HG03280 (cell line): Measurements from ENCODE around the gene YIPF1.

Experiments used
- ATAC-seq: cut with Tn5 transposase; IDR thresholded peaks from one replicate; pipeline ENCODE4 v1.9.1; 2021; ENCODE audit warnings: mild to moderate bottlenecking, moderate library complexity; ENCODE audit not compliant: unreplicated experiment

The YIPF1 gene

GRCh38 chr1:53889304-53890298 lies at the start of gene YIPF1:
Gene YIPF1, minus strand, starts transcription at chr1:53889797. Its CDS starts 860 bp downstream, at chr1:53888937.
- peak; percentile 95 for ATAC-seq

GRCh38 chr1:53938136-53938830 lies 48.7 kb upstream of the YIPF1 start:
- no peak for ATAC-seq

GRCh38 chr1:53936430-53936829 lies 46.8 kb upstream of the YIPF1 start:
- no peak for ATAC-seq

- ATAC-seq, result no peak
Measured at GRCh38 chr1:53934170-53934765, 44.7 kb upstream of the YIPF1 start.

DNA sequence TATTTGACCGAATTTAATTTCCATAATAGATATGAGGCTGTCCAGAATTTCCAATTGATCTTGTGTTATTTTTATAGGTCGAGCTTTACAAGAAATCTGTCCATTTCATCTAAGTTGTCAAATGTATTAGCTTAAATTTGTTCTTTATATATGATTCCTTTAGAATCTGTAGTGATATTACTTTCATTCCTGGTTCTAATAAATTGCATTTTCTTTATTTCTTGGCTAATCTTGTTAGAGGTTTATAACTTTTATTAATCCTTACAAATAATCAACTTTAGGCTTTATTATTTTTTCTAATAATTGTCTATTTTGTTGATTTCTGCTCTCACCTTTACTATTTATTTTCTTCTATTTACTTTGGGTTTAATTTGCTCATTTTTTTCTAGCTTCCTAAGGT lies 41.9 kb upstream of the YIPF1 start:
- ATAC-seq, result no peak

DNA sequence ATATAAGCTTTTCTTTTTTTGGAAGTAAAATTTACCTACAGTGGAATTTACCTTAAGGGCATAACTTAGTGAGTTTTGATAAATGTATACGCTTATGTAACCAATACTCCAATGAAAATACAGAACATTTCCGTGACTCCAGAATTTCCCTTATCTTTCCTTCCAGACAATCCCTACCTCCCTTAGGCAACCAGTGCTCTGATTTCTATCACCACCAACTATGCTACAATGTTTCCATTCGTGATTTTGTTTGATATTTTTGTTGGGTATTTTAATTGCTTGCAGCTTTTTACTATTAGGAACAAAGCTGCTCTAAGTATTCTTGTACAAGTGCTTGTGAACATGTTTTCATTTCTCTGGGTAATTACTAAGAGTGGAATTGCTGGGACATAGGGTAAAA lies 41.3 kb upstream of the YIPF1 start:
- no peak for ATAC-seq

- no peak for ATAC-seq
Measured at GRCh38 chr1:53929246-53929960, 39.8 kb upstream of the YIPF1 start.

DNA sequence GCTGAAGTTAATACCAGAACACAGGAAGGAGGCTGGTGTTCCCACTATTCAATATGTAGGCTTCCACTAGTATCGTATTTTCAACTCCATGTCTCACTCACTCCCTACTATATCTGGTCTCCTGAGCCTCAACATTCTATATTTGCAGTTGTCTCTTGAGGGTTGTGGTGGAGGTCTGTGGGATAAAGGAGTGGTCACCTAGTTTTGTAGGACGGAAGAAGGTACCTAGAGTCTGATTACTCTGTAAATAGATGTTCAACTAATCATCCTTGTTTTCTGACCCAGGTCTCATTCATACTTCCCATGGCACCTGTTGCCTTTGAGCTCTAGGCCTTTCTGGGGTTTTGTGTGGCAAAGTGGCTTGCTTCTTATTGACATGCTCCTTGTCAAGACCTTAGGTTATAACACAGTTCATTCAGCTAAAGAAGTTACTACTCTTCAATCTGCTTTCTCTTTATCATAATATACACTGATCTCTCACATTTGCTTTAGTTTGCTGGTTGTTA lies 37.8 kb upstream of the YIPF1 start:
- no peak for ATAC-seq

DNA sequence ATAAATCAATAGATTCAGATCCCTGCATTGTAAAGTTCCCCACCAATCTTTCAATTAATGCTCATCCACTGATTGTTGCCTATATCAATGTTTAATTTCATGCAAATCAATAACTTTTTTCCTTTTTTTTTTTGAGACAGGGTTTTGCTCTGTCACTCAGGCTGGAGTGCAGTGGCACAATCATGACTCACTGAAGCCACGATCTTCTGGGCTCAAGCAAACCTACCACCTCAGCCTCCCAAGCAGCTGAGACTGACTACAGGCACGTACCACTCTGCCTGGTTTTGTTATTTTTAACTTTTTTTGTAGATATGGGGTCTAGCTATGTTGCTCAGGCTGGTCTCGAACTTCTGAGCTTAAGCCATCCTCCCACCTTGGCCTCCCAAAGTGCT lies 30.1 kb upstream of the YIPF1 start:
- ATAC-seq, result no peak

DNA sequence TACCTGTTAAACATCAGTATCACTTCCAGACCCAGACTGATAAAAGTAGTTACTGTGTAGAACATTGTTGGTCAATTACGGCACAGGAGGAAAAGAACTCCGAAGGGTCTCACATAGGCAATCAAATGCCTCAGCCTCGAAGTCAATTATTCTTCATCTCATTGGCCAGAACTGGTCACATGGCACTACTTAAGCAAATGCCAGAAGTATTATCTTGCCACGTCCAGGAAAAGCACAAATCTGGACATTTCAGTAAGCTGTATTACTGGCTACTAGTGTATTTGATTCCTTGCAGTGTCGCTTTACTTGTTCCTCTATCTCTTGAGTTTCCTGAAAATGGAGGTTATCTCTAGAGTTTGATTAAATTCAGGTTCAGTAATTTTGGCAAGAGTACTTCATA lies 28.7 kb upstream of the YIPF1 start:
- no peak for ATAC-seq

- ATAC-seq, result no peak
Measured at GRCh38 chr1:53913352-53914033, 23.9 kb upstream of the YIPF1 start.

GRCh38 chr1:53911442-53911841 lies 21.8 kb upstream of the YIPF1 start:
- no peak for ATAC-seq

DNA sequence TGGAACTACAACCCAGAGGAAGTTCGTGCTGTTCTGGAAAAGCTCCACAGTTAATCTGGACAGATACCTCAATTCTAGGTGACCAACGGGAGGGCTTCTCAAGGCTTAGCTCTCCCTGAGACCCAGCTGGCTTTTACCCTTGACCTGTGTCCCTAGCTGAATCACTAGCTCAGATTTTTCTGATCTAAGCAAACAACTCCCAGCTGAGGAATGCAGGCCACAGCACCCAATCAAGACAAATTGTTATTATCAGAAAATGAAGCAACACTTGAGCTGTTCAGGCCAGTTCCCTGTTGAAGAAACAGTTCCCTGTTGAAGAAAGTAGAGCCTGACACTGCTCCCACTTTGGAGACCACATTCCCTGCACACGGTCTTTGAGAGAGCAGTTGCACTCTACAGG lies 20.3 kb upstream of the YIPF1 start:
- ATAC-seq, result no peak

GRCh38 chr1:53906121-53906520 lies 16.5 kb upstream of the YIPF1 start:
- ATAC-seq, result no peak

- ATAC-seq, result no peak
Measured at GRCh38 chr1:53905509-53905908, 15.9 kb upstream of the YIPF1 start.

- ATAC-seq, result no peak
Measured at GRCh38 chr1:53902235-53903138, 12.9 kb upstream of the YIPF1 start.

GRCh38 chr1:53899708-53900107 lies 10.1 kb upstream of the YIPF1 start:
- ATAC-seq, result no peak

- no peak for ATAC-seq
Measured at GRCh38 chr1:53899206-53899628, 9.6 kb upstream of the YIPF1 start.

DNA sequence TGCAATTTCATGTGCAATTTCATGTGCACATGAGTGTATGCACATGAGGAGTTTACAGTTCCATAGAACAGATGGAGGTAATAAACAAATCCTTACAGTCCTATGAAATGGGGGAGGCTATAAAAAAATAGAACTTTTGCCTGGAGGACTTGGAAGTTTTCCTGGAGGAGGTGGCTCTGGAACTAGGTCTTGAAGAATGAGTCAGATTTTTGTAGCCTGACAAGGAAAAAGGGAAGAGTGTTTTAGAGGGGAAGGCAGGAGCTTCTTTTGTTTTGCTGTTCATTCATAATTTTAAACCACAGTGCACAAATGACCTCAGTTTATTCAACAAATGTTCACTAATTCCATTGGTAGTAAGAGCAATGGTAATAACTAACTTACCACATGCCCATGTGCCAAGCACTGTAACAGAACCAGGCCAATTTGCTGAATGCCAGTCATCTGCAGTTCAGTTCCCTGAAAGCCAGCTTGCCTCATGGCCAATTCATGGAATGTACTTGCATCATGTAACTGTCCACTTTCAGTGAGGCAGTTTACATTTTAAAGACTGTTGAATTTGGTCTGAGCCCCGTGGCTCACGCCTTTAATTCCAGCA lies 7.1 kb upstream of the YIPF1 start:
- no peak for ATAC-seq
